Measurements from ENCODE around the gene SNW1.
"Not testable (repeated sequence)": the region's sequence is repeated elsewhere in the genome, so short reads cannot be mapped to it uniquely, and the experiment has no call there.

Gene SNW1

DNA sequence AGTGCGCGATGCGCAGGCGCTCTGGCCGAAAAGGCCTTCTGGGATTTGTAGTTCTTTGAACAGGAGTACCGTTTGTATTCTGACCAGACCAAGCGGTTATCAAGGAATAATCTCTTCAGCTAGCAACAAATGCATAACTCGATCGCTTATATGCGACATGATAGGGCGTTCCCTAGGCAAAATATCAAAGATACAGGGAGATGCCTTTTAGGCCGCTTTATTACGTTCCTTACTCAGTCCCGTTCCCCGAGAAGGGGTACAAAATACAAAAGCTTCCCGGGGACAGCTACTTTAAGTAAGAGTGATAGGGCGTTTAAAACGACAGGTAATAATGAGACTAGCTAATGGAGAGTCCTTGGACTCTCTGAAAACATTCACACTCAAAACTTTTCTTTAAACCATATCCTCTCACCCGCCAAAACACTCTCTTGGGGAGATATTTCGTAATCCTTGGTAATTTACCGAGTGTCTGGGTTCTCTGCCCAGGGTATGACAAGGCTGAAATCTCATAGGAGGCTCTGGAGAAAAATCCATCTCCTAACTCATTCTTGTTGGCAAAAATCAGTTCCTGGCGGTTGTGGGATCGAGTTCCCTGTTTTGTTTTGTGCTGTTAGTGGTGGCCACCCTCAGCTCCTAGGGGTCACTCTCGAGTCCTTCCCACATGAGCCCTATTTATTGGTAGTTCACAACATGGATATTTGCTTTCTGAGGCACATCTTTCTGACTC, 412 bp upstream of the SNW1 start:
- peak; percentile 59 for DNase-seq
- in situ Hi-C loops (cut with HindIII; ENCODE audit: low pct_ligation_motif_present, low pct_unique_long_range_greater_than_20kb, low sequenced_read_pairs), result no loop called here

- DNase-seq, result no peak
- in situ Hi-C loops (cut with HindIII; ENCODE audit: low pct_ligation_motif_present, low pct_unique_long_range_greater_than_20kb, low sequenced_read_pairs), result no loop called here
Measured at GRCh38 chr14:77752799-77753516, 8.0 kb downstream of the SNW1 start.

- DNase-seq, result no peak
- in situ Hi-C loops (cut with HindIII; ENCODE audit: low pct_ligation_motif_present, low pct_unique_long_range_greater_than_20kb, low sequenced_read_pairs), result no loop called here
Measured at GRCh38 chr14:77752266-77752665, 8.7 kb downstream of the SNW1 start.

- in situ Hi-C loops (cut with HindIII; ENCODE audit: low pct_ligation_motif_present, low pct_unique_long_range_greater_than_20kb, low sequenced_read_pairs); DNase-seq: not testable (repeated sequence)
Measured at GRCh38 chr14:77747425-77747824, 13.5 kb downstream of the SNW1 start.

DNA sequence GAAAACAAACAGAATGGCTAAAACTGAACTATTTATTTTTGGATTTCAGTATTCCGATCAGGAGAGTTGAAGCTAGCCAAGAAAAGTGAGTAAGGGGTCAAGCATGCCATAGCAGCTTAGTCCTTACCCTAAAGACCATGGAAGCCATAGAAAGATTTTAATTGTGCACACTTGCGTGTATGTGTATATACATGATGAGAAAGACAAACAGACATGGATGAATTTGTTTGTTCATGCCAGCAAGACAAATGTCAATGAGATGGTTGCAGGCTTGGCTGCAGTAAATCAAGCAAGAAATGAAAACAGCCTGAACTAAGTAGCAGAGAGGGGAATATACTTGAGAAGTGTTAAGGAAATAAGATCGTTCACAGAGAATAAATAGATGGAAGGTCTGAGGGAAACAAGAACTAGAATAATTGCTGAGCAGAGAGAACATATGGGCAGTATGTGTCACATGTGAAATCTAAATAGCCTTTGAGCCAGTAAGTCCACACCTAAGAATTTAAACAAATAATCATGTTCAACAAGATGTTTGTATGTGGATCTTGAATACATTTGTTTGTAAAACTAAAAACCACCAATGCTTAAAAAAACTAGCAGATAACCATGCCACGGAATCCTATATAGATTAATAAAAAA, 14.8 kb downstream of the SNW1 start:
- no peak for DNase-seq
- in situ Hi-C loops (cut with HindIII; ENCODE audit: low pct_ligation_motif_present, low pct_unique_long_range_greater_than_20kb, low sequenced_read_pairs), result no loop called here

DNA sequence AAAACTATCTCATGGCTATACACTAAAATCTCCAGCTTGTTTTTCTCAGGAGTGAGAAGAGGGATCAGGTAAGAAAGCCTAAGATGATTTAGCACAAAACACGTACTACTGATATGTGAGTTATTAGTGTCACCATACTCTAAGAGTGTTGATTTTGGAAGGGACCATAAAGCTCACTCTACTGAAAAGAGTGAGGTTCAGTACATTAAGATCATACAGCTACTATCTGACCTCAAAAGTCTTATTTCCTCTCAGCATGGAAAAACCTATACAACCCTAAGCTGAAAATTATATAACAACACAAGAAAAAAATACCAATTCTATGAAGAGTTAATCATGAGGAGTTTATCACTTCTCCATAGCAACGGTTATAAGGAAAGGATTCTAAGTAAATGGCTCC, 19.5 kb downstream of the SNW1 start:
- no peak for DNase-seq
- in situ Hi-C loops (cut with HindIII; ENCODE audit: low pct_ligation_motif_present, low pct_unique_long_range_greater_than_20kb, low sequenced_read_pairs), result no loop called here

GRCh38 chr14:77738559-77739250, 22.3 kb downstream of the SNW1 start:
- no peak for DNase-seq
- in situ Hi-C loops (cut with HindIII; ENCODE audit: low pct_ligation_motif_present, low pct_unique_long_range_greater_than_20kb, low sequenced_read_pairs), result no loop called here

- in situ Hi-C loops (cut with HindIII; ENCODE audit: low pct_ligation_motif_present, low pct_unique_long_range_greater_than_20kb, low sequenced_read_pairs), result no loop called here
- no peak for DNase-seq
Measured at GRCh38 chr14:77730976-77731497, 29.9 kb downstream of the SNW1 start.

DNA sequence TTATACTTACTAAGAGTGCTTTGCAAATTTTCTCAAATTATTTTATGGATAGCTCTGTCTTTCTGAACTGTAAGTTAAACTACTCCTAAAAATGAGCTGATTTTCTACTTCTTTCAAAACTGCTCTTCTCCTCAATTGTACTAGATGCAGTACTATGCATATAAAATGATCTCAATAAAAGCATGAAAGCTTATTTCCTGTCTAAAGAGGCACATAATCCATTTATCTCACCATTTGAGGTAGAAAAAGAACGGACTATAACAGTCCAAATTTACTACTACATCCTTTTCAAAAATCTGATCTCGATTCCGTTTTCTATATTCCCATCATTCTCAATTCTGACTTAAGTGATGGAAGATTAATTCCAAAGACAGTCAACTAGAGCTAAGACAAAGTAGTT, 38.7 kb downstream of the SNW1 start:
- DNase-seq, result no peak
- in situ Hi-C loops (cut with HindIII; ENCODE audit: low pct_ligation_motif_present, low pct_unique_long_range_greater_than_20kb, low sequenced_read_pairs), result no loop called here

DNA sequence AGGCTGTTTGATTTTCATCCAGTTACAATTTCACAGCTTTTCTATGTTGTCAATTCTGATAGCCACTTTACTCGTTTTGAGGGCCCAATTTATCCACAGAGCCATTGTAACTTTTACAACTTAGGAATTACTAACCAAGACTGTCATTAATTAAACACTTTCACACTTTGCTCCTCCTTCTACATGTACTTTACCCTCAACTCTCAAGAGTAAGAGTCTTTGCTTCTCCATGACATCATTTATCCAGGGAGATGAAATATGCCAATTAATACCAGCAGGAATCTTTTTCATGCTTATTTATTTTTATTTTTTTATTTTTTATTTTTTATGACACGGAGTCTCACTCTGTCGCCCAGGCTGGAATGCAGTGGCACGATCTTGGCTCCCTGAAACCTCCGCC, 39.5 kb downstream of the SNW1 start:
- in situ Hi-C loops (cut with HindIII; ENCODE audit: low pct_ligation_motif_present, low pct_unique_long_range_greater_than_20kb, low sequenced_read_pairs), result no loop called here
- DNase-seq, result no peak

- no peak for DNase-seq
- in situ Hi-C loops (cut with HindIII; ENCODE audit: low pct_ligation_motif_present, low pct_unique_long_range_greater_than_20kb, low sequenced_read_pairs), result no loop called here
Measured at GRCh38 chr14:77717608-77718305, 43.2 kb downstream of the SNW1 start.

- in situ Hi-C loops (cut with HindIII; ENCODE audit: low pct_ligation_motif_present, low pct_unique_long_range_greater_than_20kb, low sequenced_read_pairs), result no loop called here
- DNase-seq, result no peak
Measured at GRCh38 chr14:77714926-77715325, 46.0 kb downstream of the SNW1 start.

DNA sequence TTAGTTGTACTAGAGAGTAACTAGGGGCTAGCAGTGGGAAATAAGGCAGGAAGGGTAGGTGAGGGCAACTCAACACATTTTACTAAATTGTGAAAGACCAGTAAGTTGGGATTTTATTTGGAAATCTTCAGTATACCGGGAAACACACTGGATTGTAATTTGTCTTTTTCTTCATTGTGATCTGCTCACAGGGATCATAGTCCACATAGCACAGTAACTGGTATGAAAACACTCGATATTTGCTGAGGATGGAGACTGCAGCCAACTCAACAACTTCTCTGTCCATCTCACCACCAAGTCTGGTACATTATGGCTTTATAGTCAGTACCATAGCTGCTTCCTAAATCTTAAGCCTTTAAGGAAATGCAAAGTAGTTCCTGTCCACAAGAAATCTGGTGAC, 50.6 kb downstream of the SNW1 start:
- in situ Hi-C loops (cut with HindIII; ENCODE audit: low pct_ligation_motif_present, low pct_unique_long_range_greater_than_20kb, low sequenced_read_pairs), result no loop called here
- DNase-seq, result no peak

GRCh38 chr14:77709412-77709811, 51.5 kb downstream of the SNW1 start:
- no peak for DNase-seq
- in situ Hi-C loops (cut with HindIII; ENCODE audit: low pct_ligation_motif_present, low pct_unique_long_range_greater_than_20kb, low sequenced_read_pairs), result no loop called here

DNA sequence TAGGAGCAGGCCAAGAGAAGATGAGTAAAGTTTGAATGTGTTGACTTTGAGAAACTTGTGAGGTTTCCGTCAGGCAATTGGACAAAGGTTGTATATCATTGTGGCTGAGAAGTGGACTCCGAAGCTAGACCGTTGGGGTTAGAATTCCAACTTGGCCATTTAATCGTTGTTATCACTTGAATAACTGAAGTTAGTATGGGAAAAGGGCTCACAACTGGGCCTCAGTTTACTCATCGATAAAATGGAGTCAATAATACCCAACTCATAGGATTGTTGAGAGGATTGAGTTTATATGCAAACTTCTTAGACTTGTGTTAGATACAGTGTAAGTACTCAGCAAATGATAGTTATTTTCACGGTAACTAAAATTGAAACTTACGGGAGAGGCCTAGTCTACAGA, 52.2 kb downstream of the SNW1 start:
- no peak for DNase-seq
- in situ Hi-C loops (cut with HindIII; ENCODE audit: low pct_ligation_motif_present, low pct_unique_long_range_greater_than_20kb, low sequenced_read_pairs), result no loop called here

DNA sequence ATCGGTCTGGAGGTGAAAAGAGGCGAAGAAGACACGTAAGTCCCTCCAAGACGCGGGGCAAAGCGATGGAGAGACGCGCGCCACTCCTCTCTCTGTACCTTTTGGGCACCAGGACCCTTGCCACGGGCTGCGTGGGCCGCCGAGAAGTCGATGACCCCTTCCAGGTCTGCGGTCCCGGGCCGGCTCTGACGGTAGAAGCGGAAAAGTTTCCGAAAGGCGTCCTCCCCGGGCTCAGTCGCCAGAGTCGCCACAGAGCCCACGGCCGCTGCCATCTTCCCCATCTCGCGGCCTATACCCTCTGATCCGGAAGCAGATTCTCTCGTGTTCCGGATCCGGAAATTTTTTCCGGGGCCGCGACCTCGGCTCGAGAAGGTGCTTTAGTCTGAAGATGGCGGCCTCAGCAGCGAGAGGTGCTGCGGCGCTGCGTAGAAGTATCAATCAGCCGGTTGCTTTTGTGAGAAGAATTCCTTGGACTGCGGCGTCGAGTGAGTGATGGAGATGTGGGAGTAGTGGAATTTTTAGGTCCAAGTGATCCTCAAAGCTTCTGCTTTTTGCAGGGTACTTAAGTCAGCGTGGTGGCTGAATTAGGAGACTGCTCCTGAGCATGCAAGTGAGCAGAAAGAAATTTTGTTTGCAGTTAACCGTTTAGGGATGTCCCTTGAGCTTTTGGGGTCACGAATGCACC, 53.1 kb downstream of the SNW1 start, which contains the start of the genes ALKBH1 and SLIRP:
ALKBH1 (minus strand) TSS at position 300 of the 685 bp plus-strand sequence; CDS start at position 281, 19 bp downstream.
SLIRP (plus strand) TSS at position 380 of the 685 bp plus-strand sequence; CDS start at position 389, 9 bp downstream.
- in situ Hi-C loops (cut with HindIII; ENCODE audit: low pct_ligation_motif_present, low pct_unique_long_range_greater_than_20kb, low sequenced_read_pairs), result no loop called here

GRCh38 chr14:77707355-77707723, 53.6 kb downstream of the SNW1 start:
- in situ Hi-C loops (cut with HindIII; ENCODE audit: low pct_ligation_motif_present, low pct_unique_long_range_greater_than_20kb, low sequenced_read_pairs), result no loop called here
- peak; percentile 48 for DNase-seq

More for the DNA sequence above, 53.1 kb downstream of the SNW1 start, which contains the start of the genes ALKBH1 and SLIRP:
- DNase-seq, result peak; percentile 84

DNA sequence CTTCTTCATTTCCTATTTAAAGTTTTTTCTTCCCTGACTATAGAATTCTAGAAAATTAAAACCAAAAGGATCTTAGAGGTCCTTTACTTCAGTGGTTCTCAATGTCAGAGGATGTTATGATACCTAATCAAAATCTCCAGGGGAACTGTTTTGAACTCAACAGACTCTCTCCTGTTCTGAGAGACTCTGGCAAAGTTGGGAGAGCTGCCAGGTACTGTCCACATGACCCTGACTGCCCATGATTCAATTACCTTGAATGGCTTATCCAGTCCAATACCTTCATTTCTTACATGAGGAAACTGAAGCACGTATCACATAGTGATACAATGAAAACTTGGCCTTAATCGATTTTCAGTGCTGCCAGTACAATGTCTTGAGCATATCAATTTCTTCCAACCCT, 69.7 kb downstream of the SNW1 start:
- DNase-seq, result no peak
- in situ Hi-C loops (cut with HindIII; ENCODE audit: low pct_ligation_motif_present, low pct_unique_long_range_greater_than_20kb, low sequenced_read_pairs), result no loop called here

Measured in ACHN (cell line).